ENCODE results near the gene HAND1. TPM values are rescaled to one million over a fixed set of nuclear protein-coding genes. Genes with fewer than 3 reads are reported as not detected.

HAND1 gene
- total RNA-seq, 4 donors from 2014 or later, result not detected

- intact Hi-C loops (cut with DNase I), result no loop called here
- Histone ChIP-seq H3K27me3 (no peaks in the 10 kb centered on the region), H3K4me1 (peaks cover 16 to 65% (median 23%) of the 10 kb centered on the region in 3 donors), H3K9me3 (no peaks in the 10 kb centered on the region), H3K36me3 (peaks cover 0 to 34% (median 0%) of the 10 kb centered on the region in 3 donors), H3K4me3 (peak overlapping the region; percentile 87 to 98 (median 96)), H3K27ac (peak overlapping the region; percentile 88 to 94 (median 90))
- TF ChIP-seq POLR2A (IDR thresholded peaks at IDR 0.05), result no peak
- no peak for TF ChIP-seq CTCF (IDR thresholded peaks at IDR 0.05)
- WGBS, 2 donors, result 7 to 9% methylated on average over 20 of the region's 30 CpGs
- DNase-seq, result no peak
Observed at GRCh38 chr5:154444556-154445421, 33.2 kb downstream of the HAND1 start.

- TF ChIP-seq CTCF (IDR thresholded peaks at IDR 0.05), result no peak
- no peak for TF ChIP-seq POLR2A (IDR thresholded peaks at IDR 0.05)
- Histone ChIP-seq H3K4me1 (peaks cover 12 to 45% (median 14%) of the 10 kb centered on the region in 3 donors), H3K27me3 (no peaks in the 10 kb centered on the region), H3K27ac (no peak overlapping the region), H3K4me3 (no peak overlapping the region), H3K9me3 (no peaks in the 10 kb centered on the region), H3K36me3 (peaks cover 0 to 52% (median 5%) of the 10 kb centered on the region in 3 donors)
- WGBS, 2 donors, result 42 to 56% methylated on average over 1 of the region's 1 CpG
- intact Hi-C loops (cut with DNase I), result no loop called here
- no peak for DNase-seq
Observed at GRCh38 chr5:154442801-154443200, 35.2 kb downstream of the HAND1 start.

GRCh38 chr5:154440540-154440939, 37.5 kb downstream of the HAND1 start:
- Histone ChIP-seq H3K27me3 (no peaks in the 10 kb centered on the region), H3K4me3 (no peak overlapping the region), H3K9me3 (no peaks in the 10 kb centered on the region), H3K27ac (no peak overlapping the region), H3K4me1 (peaks cover 5 to 41% (median 6%) of the 10 kb centered on the region in 3 donors), H3K36me3 (peaks cover 0 to 75% (median 9%) of the 10 kb centered on the region in 3 donors)
- WGBS, 2 donors, result 84 to 89% methylated on average over 5 of the region's 5 CpGs
- no peak for TF ChIP-seq POLR2A (IDR thresholded peaks at IDR 0.05)
- no peak for TF ChIP-seq CTCF (IDR thresholded peaks at IDR 0.05)
- no peak for DNase-seq
- intact Hi-C loops (cut with DNase I), result no loop called here

- Histone ChIP-seq H3K36me3 (peaks cover 0 to 92% (median 9%) of the 10 kb centered on the region in 3 donors), H3K4me1 (peaks cover 0 to 13% (median 1%) of the 10 kb centered on the region in 3 donors), H3K27me3 (no peaks in the 10 kb centered on the region), H3K27ac (no peak overlapping the region), H3K4me3 (no peak overlapping the region), H3K9me3 (no peaks in the 10 kb centered on the region)
- no peak for DNase-seq
- TF ChIP-seq CTCF (IDR thresholded peaks at IDR 0.05), result no peak
- no peak for TF ChIP-seq POLR2A (IDR thresholded peaks at IDR 0.05)
- intact Hi-C loops (cut with DNase I), result no loop called here
- 57 to 66% methylated on average over 5 of the region's 5 CpGs for WGBS, 2 donors
Observed at GRCh38 chr5:154437281-154437965, 40.6 kb downstream of the HAND1 start.

- Histone ChIP-seq H3K4me3 (no peak overlapping the region), H3K4me1 (peaks cover 0 to 9% (median 0%) of the 10 kb centered on the region in 3 donors), H3K36me3 (peaks cover 0 to 73% (median 9%) of the 10 kb centered on the region in 3 donors), H3K27me3 (no peaks in the 10 kb centered on the region), H3K9me3 (no peaks in the 10 kb centered on the region), H3K27ac (no peak overlapping the region)
- 94 to 97% methylated on average over 3 of the region's 3 CpGs for WGBS, 2 donors
- no peak for TF ChIP-seq CTCF (IDR thresholded peaks at IDR 0.05)
- TF ChIP-seq POLR2A (IDR thresholded peaks at IDR 0.05), result no peak
- no peak for DNase-seq
- intact Hi-C loops (cut with DNase I), result no loop called here
Observed at GRCh38 chr5:154435226-154435625, 42.8 kb downstream of the HAND1 start.
